Calu3 (cell line): Measurements from ENCODE around the gene EYA2. TPM values are rescaled to one million over a fixed set of nuclear protein-coding genes. Genes with fewer than 3 reads are reported as not detected.
"Not testable (repeated sequence)": the region's sequence is repeated elsewhere in the genome, so short reads cannot be mapped to it uniquely, and the experiment has no call there.

Experiments
- BruUV-seq: library from RNA; stranded (reverse); fragments of 400-500 nt; replicated peaks from 2 replicates; lab custom pipeline; 2021; lab: Mats Ljungman, UMichigan
- CTCF ChIA-PET: fragments of 300-600 bp; sonication (Branson Sonifier 250); formaldehyde crosslinking; loops from one replicate; lab custom pipeline; 2022; ENCODE audit warnings: antibody characterized with exemption; lab: Charles Lee
- DNase-seq: peaks from one replicate; pipeline ENCODE4 v3.0.0; 2022
- H3K27ac Mint-ChIP-seq: one replicate; pipeline ENCODE4 v1.8.0; 2022; ENCODE audit warnings: mixed read lengths; ENCODE audit not compliant: unreplicated experiment
- H3K27me3 Mint-ChIP-seq: one replicate; pipeline ENCODE4 v1.8.0; 2022; ENCODE audit warnings: mixed read lengths; ENCODE audit not compliant: unreplicated experiment
- H3K36me3 Mint-ChIP-seq: one replicate; pipeline ENCODE4 v1.8.0; 2022; ENCODE audit warnings: mild to moderate bottlenecking, moderate library complexity, mixed read lengths; ENCODE audit not compliant: insufficient read depth, unreplicated experiment
- H3K4me1 Mint-ChIP-seq: one replicate; pipeline ENCODE4 v1.8.0; 2022; ENCODE audit warnings: mild to moderate bottlenecking, low read depth, mixed read lengths; ENCODE audit not compliant: unreplicated experiment
- H3K4me3 Mint-ChIP-seq: one replicate; pipeline ENCODE4 v1.8.0; 2022; ENCODE audit warnings: mild to moderate bottlenecking, low read depth, moderate library complexity, mixed read lengths; ENCODE audit not compliant: unreplicated experiment
- H3K9me3 Mint-ChIP-seq: one replicate; pipeline ENCODE4 v1.8.0; 2022; ENCODE audit warnings: low read depth, mixed read lengths; ENCODE audit not compliant: unreplicated experiment
- CTCF ChIP-seq: fragments of 200-600 bp; IDR thresholded peaks from one replicate; pipeline ENCODE4 v1.8.0; 2022; ENCODE audit warnings: antibody characterized with exemption; ENCODE audit not compliant: unreplicated experiment
- intact Hi-C: fragments of 100-400 bp; cut with micrococcal nuclease; formaldehyde crosslinking; loops from one replicate; pipeline ENCODE4 v1.10.0; 2022; ENCODE audit not compliant: unreplicated experiment
- total RNA-seq: library from RNA; stranded (reverse); gene quantifications from 2 replicates; pipeline ENCODE4 v1.2.3, GENCODE V29; 2022

EYA2 gene
- total RNA-seq, 1 experiment from 2014 or later = 0.35 TPM

GRCh38 chr20:46872328-46873211 is 22.1 kb upstream of the EYA2 start:
- no peak overlapping the region for H3K27ac Mint-ChIP-seq
- peak; percentile 11 for DNase-seq
- H3K36me3 Mint-ChIP-seq = no peaks in the 10 kb centered on the region
- no TSS peak for BruUV-seq
- intact Hi-C loops = no loop called here
- no peak overlapping the region for H3K4me3 Mint-ChIP-seq
- no peaks in the 10 kb centered on the region for H3K4me1 Mint-ChIP-seq
- no peak for TF ChIP-seq CTCF
- CTCF ChIA-PET = no interaction called here
- peaks cover 27% of the 10 kb centered on the region for H3K27me3 Mint-ChIP-seq
- H3K9me3 Mint-ChIP-seq = peaks cover 5% of the 10 kb centered on the region

GRCh38 chr20:46875059-46875458 is 19.6 kb upstream of the EYA2 start:
- intact Hi-C loops = no loop called here
- H3K9me3 Mint-ChIP-seq = no peaks in the 10 kb centered on the region
- no peak for TF ChIP-seq CTCF
- no peak overlapping the region for H3K4me3 Mint-ChIP-seq
- CTCF ChIA-PET = interaction anchor here (1.0 kb wide), 1 partner anchor 9 kb away, joined by 3 read pairs; no protein-coding TSS in a partner anchor
- DNase-seq = no peak
- BruUV-seq = no TSS peak
- no peaks in the 10 kb centered on the region for H3K4me1 Mint-ChIP-seq
- no peaks in the 10 kb centered on the region for H3K36me3 Mint-ChIP-seq
- H3K27me3 Mint-ChIP-seq = peaks cover 4% of the 10 kb centered on the region
- H3K27ac Mint-ChIP-seq = no peak overlapping the region

GRCh38 chr20:46879386-46879785 is 15.3 kb upstream of the EYA2 start:
- Mint-ChIP-seq H3K27ac (no peak overlapping the region), H3K9me3 (no peaks in the 10 kb centered on the region), H3K36me3 (no peaks in the 10 kb centered on the region), H3K4me3 (no peak overlapping the region), H3K4me1 (no peaks in the 10 kb centered on the region), H3K27me3 (peaks cover 32% of the 10 kb centered on the region)
- no peak for DNase-seq
- CTCF ChIA-PET = no interaction called here
- TF ChIP-seq CTCF = no peak
- intact Hi-C loops = no loop called here
- BruUV-seq = no TSS peak

GRCh38 chr20:46879963-46880362 is 14.7 kb upstream of the EYA2 start:
- DNase-seq = not testable (repeated sequence)

GRCh38 chr20:46883892-46884291 is 10.8 kb upstream of the EYA2 start:
- CTCF ChIA-PET = no interaction called here
- intact Hi-C loops = no loop called here
- BruUV-seq = no TSS peak
- Mint-ChIP-seq H3K9me3 (no peaks in the 10 kb centered on the region), H3K27me3 (peaks cover 70% of the 10 kb centered on the region), H3K27ac (no peak overlapping the region), H3K4me1 (no peaks in the 10 kb centered on the region), H3K36me3 (no peaks in the 10 kb centered on the region), H3K4me3 (no peak overlapping the region)
- no peak for DNase-seq
- no peak for TF ChIP-seq CTCF

More at GRCh38 chr20:46879963-46880362, 14.7 kb upstream of the EYA2 start:
- peaks cover 32% of the 10 kb centered on the region for H3K27me3 Mint-ChIP-seq
- H3K27ac Mint-ChIP-seq, H3K36me3 Mint-ChIP-seq, H3K4me1 Mint-ChIP-seq, intact Hi-C loops, H3K4me3 Mint-ChIP-seq, BruUV-seq, CTCF ChIA-PET, H3K9me3 Mint-ChIP-seq: not testable (repeated sequence)
